ENCODE results near the gene NELL1. TPM values are rescaled to one million over a fixed set of nuclear protein-coding genes. Genes with fewer than 3 reads are reported as not detected.

The NELL1 gene
- total RNA-seq, 4 donors from 2014 or later: not detected

DNA sequence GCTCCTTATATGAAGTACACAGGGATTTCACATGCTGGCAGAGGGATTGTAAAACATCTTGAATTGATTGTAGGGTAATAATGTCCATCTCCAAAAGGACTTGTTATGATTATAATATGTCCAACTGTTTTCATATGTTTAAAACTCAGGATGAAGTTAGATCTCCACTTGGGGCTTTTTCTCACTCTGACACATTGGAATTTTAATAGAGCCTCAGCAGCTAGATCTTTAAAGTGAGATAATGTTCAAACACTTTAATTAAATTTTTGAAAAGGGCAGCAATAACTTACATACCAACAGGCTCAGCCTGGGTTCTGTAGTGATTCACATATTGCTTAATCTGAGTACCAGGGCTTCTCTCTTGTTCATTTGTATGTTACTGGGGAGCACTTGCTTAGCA, 152.1 kb downstream of the NELL1 start:
- no peaks in the 10 kb centered on the region for H3K27me3 ChIP-seq
- no peak overlapping the region for H3K27ac ChIP-seq
- intact Hi-C loops (cut with DNase I; ENCODE audit: low total_unique reads): no loop called here
- ATAC-seq (no peak), DNase-seq (no peak)
- in situ Hi-C loops (cut with MboI; ENCODE audit: low sequenced_read_pairs in 4 of 4): no loop called here
- H3K4me3 ChIP-seq: no peak overlapping the region
- H3K36me3 ChIP-seq: no peaks in the 10 kb centered on the region
- H3K4me1 ChIP-seq: no peaks in the 10 kb centered on the region
- no peaks in the 10 kb centered on the region for H3K9me3 ChIP-seq
- no peak for TF ChIP-seq POLR2A (IDR thresholded peaks at IDR 0.05)
- TF ChIP-seq, protein P1, sequence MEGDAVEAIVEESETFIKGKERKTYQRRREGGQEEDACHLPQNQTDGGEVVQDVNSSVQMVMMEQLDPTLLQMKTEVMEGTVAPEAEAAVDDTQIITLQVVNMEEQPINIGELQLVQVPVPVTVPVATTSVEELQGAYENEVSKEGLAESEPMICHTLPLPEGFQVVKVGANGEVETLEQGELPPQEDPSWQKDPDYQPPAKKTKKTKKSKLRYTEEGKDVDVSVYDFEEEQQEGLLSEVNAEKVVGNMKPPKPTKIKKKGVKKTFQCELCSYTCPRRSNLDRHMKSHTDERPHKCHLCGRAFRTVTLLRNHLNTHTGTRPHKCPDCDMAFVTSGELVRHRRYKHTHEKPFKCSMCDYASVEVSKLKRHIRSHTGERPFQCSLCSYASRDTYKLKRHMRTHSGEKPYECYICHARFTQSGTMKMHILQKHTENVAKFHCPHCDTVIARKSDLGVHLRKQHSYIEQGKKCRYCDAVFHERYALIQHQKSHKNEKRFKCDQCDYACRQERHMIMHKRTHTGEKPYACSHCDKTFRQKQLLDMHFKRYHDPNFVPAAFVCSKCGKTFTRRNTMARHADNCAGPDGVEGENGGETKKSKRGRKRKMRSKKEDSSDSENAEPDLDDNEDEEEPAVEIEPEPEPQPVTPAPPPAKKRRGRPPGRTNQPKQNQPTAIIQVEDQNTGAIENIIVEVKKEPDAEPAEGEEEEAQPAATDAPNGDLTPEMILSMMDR (IDR thresholded peaks at IDR 0.05 in 4 of 5, conservative IDR thresholded peaks at IDR 0.05 in 1 of 5): no peak

DNA sequence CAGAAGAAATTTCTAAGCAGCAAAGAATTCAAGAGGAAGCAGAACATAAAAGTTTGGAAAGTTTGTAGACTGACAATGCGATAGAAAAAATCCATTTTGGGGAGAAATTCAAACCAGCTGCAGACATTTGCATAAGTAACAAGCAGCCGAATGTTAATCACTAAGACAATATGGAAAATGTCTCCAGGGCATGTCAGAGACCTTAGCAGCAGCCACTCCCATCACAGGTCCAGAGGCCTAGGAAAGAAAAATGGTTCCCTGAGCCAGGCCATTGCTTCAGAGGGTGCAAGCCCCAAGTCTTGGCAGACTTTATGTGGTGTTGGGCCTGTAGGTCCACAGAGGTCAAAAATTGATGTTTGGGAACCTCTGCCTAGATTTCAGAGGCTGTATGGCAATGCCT, 155.4 kb downstream of the NELL1 start:
- in situ Hi-C loops (cut with MboI; ENCODE audit: low sequenced_read_pairs in 4 of 4): no loop called here
- intact Hi-C loops (cut with DNase I; ENCODE audit: low total_unique reads): no loop called here
- TF ChIP-seq, protein P1 (IDR thresholded peaks at IDR 0.05 in 4 of 5, conservative IDR thresholded peaks at IDR 0.05 in 1 of 5): no peak
- TF ChIP-seq POLR2A (IDR thresholded peaks at IDR 0.05): no peak
- ATAC-seq: no peak
- no peaks in the 10 kb centered on the region for H3K27me3 ChIP-seq
- no peak overlapping the region for H3K4me3 ChIP-seq
- H3K4me1 ChIP-seq: no peaks in the 10 kb centered on the region
- no peak overlapping the region for H3K27ac ChIP-seq
- H3K36me3 ChIP-seq: no peaks in the 10 kb centered on the region
- H3K9me3 ChIP-seq: no peaks in the 10 kb centered on the region
- no peak for DNase-seq

DNA sequence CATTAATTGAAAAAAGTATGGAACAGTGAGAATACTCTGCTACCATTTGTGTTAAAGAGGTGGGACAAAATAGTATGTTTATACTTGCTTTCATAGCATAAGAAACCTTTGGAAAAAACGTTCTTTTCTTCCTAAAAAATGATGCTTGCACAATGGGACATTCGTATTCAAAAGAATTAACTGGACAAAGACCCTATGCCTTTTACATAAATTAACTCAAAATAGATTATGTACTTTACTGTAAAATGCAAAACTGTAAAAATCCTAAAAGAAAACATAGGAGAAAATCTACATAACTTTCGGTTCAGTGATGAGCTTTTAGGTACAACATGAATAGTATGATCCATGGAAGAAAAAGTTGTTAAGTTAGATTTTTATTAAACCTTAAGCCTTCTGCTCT, 166.2 kb downstream of the NELL1 start:
- Histone ChIP-seq H3K27ac (no peak overlapping the region), H3K9me3 (no peaks in the 10 kb centered on the region), H3K4me1 (no peaks in the 10 kb centered on the region), H3K4me3 (no peak overlapping the region), H3K36me3 (no peaks in the 10 kb centered on the region), H3K27me3 (no peaks in the 10 kb centered on the region)
- DNase-seq (no peak), ATAC-seq (no peak)
- TF ChIP-seq, protein P1 (IDR thresholded peaks at IDR 0.05 in 4 of 5, conservative IDR thresholded peaks at IDR 0.05 in 1 of 5): no peak
- no peak for TF ChIP-seq POLR2A (IDR thresholded peaks at IDR 0.05)
- in situ Hi-C loops (cut with MboI; ENCODE audit: low sequenced_read_pairs in 4 of 4): no loop called here
- intact Hi-C loops (cut with DNase I; ENCODE audit: low total_unique reads): no loop called here

DNA sequence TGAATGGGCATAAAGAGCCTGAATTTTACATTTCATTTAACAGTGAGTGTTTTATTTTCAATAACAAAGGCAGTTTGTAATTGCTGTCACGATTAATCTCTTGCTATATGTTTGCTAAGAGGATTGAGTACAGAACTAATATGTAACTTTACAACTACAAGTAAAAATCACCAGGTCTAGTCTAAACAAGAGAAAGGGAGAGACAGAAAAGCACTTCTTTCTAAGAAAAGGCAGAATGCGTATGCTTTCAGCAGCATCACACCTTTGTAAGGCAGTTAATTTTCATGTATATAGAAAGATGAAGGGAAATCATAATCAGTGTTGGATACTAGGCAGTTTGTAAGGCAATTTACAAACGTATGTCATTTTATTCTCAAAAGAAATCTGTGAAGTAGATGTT, 169.8 kb downstream of the NELL1 start:
- H3K36me3 ChIP-seq: no peaks in the 10 kb centered on the region
- intact Hi-C loops (cut with DNase I; ENCODE audit: low total_unique reads): no loop called here
- no peaks in the 10 kb centered on the region for H3K27me3 ChIP-seq
- H3K9me3 ChIP-seq: no peaks in the 10 kb centered on the region
- H3K4me1 ChIP-seq: no peaks in the 10 kb centered on the region
- in situ Hi-C loops (cut with MboI; ENCODE audit: low sequenced_read_pairs in 4 of 4): no loop called here
- TF ChIP-seq POLR2A (IDR thresholded peaks at IDR 0.05): no peak
- TF ChIP-seq, protein P1 (IDR thresholded peaks at IDR 0.05 in 4 of 5, conservative IDR thresholded peaks at IDR 0.05 in 1 of 5): no peak
- ATAC-seq (no peak), DNase-seq (no peak)
- no peak overlapping the region for H3K27ac ChIP-seq
- H3K4me3 ChIP-seq: no peak overlapping the region

DNA sequence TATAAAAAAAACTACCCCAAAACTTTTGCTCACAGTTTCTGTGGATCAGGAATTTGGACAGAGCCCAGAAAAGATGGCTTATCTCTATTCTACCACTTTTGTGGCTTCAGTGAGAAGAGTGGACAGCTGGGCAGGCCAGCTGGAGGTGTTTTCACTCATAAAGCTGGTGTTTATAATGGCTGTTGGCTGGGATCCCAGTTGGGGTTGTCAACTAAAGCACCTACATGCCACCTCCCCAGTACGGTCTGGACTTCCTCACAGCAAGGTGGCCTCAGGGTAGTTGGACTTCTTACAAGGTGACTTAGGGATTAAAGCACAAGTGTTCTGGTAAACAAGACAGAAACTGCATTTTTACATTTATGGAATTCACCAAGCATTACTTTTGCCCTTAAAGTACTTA, 171.0 kb downstream of the NELL1 start:
- Histone ChIP-seq H3K4me1 (no peaks in the 10 kb centered on the region), H3K27ac (no peak overlapping the region), H3K27me3 (no peaks in the 10 kb centered on the region), H3K36me3 (no peaks in the 10 kb centered on the region), H3K4me3 (no peak overlapping the region), H3K9me3 (no peaks in the 10 kb centered on the region)
- intact Hi-C loops (cut with DNase I; ENCODE audit: low total_unique reads): no loop called here
- TF ChIP-seq, protein P1 (IDR thresholded peaks at IDR 0.05 in 4 of 5, conservative IDR thresholded peaks at IDR 0.05 in 1 of 5): no peak
- no peak for TF ChIP-seq POLR2A (IDR thresholded peaks at IDR 0.05)
- DNase-seq (no peak), ATAC-seq (no peak)
- in situ Hi-C loops (cut with MboI; ENCODE audit: low sequenced_read_pairs in 4 of 4): no loop called here
